KMS-11 (cell line): ENCODE data around the gene CDCA8.

Source experiments
- H2AFZ ChIP-seq: fragments of 200-600 bp; sonication (generic); 2 replicates; pipeline ENCODE4 v1.6.1; 2016; ENCODE audit warnings: antibody characterized with exemption, mixed run types, low read depth
- H3K27ac ChIP-seq: fragments of 200-600 bp; sonication (generic); 2 replicates; pipeline ENCODE4 v1.6.1; 2016; ENCODE audit warnings: mild to moderate bottlenecking, mixed run types
- H3K27me3 ChIP-seq: fragments of 200-600 bp; sonication (generic); 2 replicates; pipeline ENCODE4 v1.6.1; 2017; ENCODE audit warnings: mild to moderate bottlenecking, low read depth, mixed run types, moderate library complexity; ENCODE audit not compliant: insufficient read depth
- H3K36me3 ChIP-seq: fragments of 200-600 bp; sonication (generic); 2 replicates; pipeline ENCODE4 v1.6.1; 2017; ENCODE audit warnings: mild to moderate bottlenecking, mixed run types; ENCODE audit not compliant: insufficient read depth
- H3K4me1 ChIP-seq: fragments of 200-600 bp; sonication (generic); 2 replicates; pipeline ENCODE4 v1.6.1; 2016; ENCODE audit warnings: mild to moderate bottlenecking, low read depth, mixed run types; ENCODE audit not compliant: poor library complexity, severe bottlenecking
- H3K4me2 ChIP-seq: fragments of 200-600 bp; sonication (generic); 2 replicates; pipeline ENCODE4 v1.7.0; 2016; ENCODE audit warnings: mild to moderate bottlenecking, mixed run types
- H3K4me3 ChIP-seq: fragments of 200-600 bp; sonication (generic); IDR thresholded peaks from 2 replicates; pipeline ENCODE4 v1.6.1; 2017; ENCODE audit warnings: low read depth, low read length, mixed read lengths; ENCODE audit not compliant: insufficient read depth
- H3K79me2 ChIP-seq: fragments of 200-600 bp; sonication (generic); 2 replicates; pipeline ENCODE4 v1.6.1; 2016; ENCODE audit warnings: low read depth, mixed run types; ENCODE audit not compliant: insufficient read depth
- H3K9ac ChIP-seq: fragments of 200-600 bp; sonication (generic); 2 replicates; pipeline ENCODE4 v1.6.1; 2016; ENCODE audit warnings: mild to moderate bottlenecking, mixed run types
- H4K20me1 ChIP-seq: fragments of 200-600 bp; sonication (generic); 2 replicates; pipeline ENCODE4 v1.6.1; 2016; ENCODE audit warnings: mild to moderate bottlenecking, mixed run types; ENCODE audit not compliant: insufficient read depth
- TF ChIP-seq, protein P1 (sequence below): fragments of 200-600 bp; sonication (generic); conservative IDR thresholded peaks from 2 replicates; pipeline ENCODE4 v1.6.1; 2017; ENCODE audit warnings: low read depth, mild to moderate bottlenecking, antibody characterized with exemption, low read length, moderate library complexity, mixed read lengths

CDCA8 gene

DNA sequence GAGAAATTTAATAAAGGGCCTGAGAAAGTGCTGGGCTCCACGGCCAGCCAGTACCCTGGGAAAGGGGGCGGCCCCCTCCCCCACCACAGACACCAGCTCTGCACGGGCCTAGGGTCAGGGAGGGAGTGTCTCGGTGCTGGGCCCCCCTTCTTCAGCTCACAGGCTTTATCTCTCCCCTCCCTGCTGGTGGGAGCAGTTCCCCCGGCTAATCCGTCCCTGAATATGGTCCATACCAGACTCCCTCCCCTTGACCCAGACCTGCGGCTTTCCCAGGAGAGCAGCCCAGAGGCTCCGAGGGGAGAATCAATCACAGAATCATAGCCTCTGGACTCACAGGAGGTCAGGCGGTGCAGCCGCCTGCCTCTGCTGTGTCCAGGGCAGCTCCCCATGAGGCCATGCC lies 31.7 kb upstream of the CDCA8 start:
- H3K27ac ChIP-seq, result no peak overlapping the region
- H3K4me2 ChIP-seq, result no peak overlapping the region
- no peaks in the 10 kb centered on the region for H3K4me1 ChIP-seq

DNA sequence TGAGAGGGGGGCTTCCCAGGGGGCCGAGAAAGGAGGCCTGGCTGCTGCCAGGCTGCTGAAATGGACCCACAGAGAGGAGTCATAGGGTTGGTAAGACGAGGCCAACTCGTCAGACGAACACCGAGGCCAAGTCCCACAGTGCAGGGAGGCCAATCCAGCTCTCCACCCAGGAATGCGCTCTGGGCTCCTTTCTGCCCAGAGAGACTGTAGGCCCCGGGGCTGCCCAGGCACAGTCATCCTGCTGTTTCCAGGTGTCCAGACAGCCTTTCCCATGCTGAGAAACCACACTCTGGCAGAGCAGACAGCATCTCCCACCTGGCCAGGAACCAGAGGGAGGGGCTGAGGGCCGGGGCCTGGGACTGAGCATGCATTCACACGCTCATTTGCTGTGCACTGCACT lies 30.9 kb upstream of the CDCA8 start:
- Histone ChIP-seq H3K4me1 (no peaks in the 10 kb centered on the region), H3K4me2 (no peak overlapping the region), H3K79me2 (no peaks in the 10 kb centered on the region), H3K4me3 (no peak overlapping the region), H3K27me3 (no peaks in the 10 kb centered on the region), H3K36me3 (no peaks in the 10 kb centered on the region), H3K27ac (no peak overlapping the region), H2AFZ (no peak overlapping the region), H4K20me1 (no peaks in the 10 kb centered on the region), H3K9ac (no peak overlapping the region)
- TF ChIP-seq, protein P1, sequence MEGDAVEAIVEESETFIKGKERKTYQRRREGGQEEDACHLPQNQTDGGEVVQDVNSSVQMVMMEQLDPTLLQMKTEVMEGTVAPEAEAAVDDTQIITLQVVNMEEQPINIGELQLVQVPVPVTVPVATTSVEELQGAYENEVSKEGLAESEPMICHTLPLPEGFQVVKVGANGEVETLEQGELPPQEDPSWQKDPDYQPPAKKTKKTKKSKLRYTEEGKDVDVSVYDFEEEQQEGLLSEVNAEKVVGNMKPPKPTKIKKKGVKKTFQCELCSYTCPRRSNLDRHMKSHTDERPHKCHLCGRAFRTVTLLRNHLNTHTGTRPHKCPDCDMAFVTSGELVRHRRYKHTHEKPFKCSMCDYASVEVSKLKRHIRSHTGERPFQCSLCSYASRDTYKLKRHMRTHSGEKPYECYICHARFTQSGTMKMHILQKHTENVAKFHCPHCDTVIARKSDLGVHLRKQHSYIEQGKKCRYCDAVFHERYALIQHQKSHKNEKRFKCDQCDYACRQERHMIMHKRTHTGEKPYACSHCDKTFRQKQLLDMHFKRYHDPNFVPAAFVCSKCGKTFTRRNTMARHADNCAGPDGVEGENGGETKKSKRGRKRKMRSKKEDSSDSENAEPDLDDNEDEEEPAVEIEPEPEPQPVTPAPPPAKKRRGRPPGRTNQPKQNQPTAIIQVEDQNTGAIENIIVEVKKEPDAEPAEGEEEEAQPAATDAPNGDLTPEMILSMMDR, result no peak

More for the DNA sequence above, 31.7 kb upstream of the CDCA8 start:
- Histone ChIP-seq H3K36me3 (no peaks in the 10 kb centered on the region), H3K27me3 (no peaks in the 10 kb centered on the region), H2AFZ (no peak overlapping the region), H4K20me1 (no peaks in the 10 kb centered on the region), H3K9ac (no peak overlapping the region), H3K4me3 (no peak overlapping the region), H3K79me2 (no peaks in the 10 kb centered on the region)
- TF ChIP-seq, protein P1, result no peak

DNA sequence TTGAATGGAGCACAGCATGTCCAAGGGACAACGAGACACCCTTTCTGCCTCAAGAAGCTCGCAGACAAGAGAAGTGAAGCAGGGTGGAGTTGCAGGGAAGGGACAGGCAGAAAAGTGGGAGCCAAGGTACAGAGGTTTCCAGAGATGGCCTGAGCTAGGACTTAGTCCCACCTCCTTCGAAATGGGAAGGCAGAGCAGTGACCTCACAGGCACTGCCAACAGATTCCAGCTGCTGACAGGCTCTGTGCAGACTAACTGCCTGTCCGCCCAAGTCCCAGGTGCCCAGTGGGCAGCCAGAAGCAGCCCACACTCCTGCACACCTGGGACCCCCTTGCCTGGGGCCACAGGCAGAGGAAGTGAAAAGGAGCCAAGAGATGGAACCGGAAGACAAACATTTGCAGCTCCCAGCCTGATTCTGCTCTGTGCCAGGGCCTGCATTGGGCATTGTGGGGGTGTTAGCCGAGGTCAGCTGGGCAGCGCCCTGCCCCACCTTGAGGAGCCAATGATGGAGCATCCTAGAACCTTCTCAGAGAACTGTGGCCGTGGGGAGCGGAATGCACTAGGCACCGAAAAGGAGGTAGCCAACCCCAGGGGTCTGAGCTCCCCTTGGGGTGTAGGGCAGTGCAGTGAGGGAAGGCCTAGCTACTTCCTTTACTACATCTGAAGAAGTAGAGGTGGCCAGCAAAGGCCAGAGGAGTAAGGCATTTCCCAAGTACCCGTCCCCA lies 30.1 kb upstream of the CDCA8 start:
- Histone ChIP-seq H3K4me1 (no peaks in the 10 kb centered on the region), H2AFZ (no peak overlapping the region), H3K4me2 (no peak overlapping the region), H3K79me2 (no peaks in the 10 kb centered on the region), H3K36me3 (no peaks in the 10 kb centered on the region), H3K9ac (no peak overlapping the region), H3K4me3 (no peak overlapping the region), H3K27ac (no peak overlapping the region), H4K20me1 (no peaks in the 10 kb centered on the region), H3K27me3 (no peaks in the 10 kb centered on the region)
- TF ChIP-seq, protein P1, result no peak

DNA sequence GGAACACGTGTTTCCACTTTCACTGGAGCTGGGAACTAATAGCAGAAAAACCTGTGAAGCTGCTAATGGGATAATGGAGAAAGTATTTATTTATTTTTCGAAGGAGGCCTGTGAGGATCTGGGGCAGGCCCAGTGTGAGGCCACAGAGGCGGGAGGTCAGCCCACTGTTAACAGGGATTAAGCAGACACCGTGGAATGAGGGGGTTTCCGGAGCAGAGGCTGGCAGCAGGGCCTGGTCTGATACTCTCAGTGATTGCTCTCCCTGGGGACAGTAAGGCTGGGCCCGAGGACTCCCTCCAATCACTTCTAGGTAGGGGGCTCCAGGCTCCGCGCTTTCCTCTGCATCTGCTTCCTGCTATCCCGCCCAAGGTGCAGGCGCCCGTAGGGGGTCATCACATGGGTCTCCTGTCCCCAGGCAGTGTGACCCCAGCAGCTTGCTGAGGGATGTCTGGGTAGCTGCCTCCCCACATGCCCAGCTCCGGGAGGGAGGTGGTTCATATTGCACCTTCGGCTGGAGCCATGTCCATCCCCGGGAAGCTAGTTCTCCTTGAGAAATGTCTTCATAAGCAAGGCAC lies 28.8 kb upstream of the CDCA8 start:
- no peak overlapping the region for H3K27ac ChIP-seq
- no peaks in the 10 kb centered on the region for H3K79me2 ChIP-seq
- H3K36me3 ChIP-seq, result no peaks in the 10 kb centered on the region
- H3K4me2 ChIP-seq, result no peak overlapping the region
- no peak overlapping the region for H3K4me3 ChIP-seq
- TF ChIP-seq, protein P1, result no peak
- no peak overlapping the region for H2AFZ ChIP-seq
- H3K9ac ChIP-seq, result no peak overlapping the region
- no peaks in the 10 kb centered on the region for H4K20me1 ChIP-seq
- H3K4me1 ChIP-seq, result no peaks in the 10 kb centered on the region
- H3K27me3 ChIP-seq, result peaks cover 2% of the 10 kb centered on the region; the same call in 1 of the 2 replicates
